Measurements from ENCODE around the gene CMTM1.

The CMTM1 gene

GRCh38 chr16:66580605-66581209 is 14.5 kb downstream of the CMTM1 start:
- H3K4me3 ChIP-seq (ENCODE audit: control insufficient read depth, low read depth, low read length) = no peak overlapping the region
- DNase-seq (ENCODE audit: low read depth) = peak; percentile 83
- TF ChIP-seq CTCF (conservative IDR thresholded peaks at IDR 0.05; ENCODE audit: control insufficient read depth, insufficient read depth, low read depth, low read length) = peak; percentile 46

- DNase-seq (ENCODE audit: low read depth) = peak; percentile 52
- no peak for TF ChIP-seq CTCF (conservative IDR thresholded peaks at IDR 0.05; ENCODE audit: control insufficient read depth, insufficient read depth, low read depth, low read length)
Measured at GRCh38 chr16:66581246-66581952, 15.2 kb downstream of the CMTM1 start.

GRCh38 chr16:66585481-66586239 is 19.4 kb downstream of the CMTM1 start:
- no peak overlapping the region for H3K4me3 ChIP-seq (ENCODE audit: control insufficient read depth, low read depth, low read length)
- DNase-seq (ENCODE audit: low read depth) = no peak
- TF ChIP-seq CTCF (conservative IDR thresholded peaks at IDR 0.05; ENCODE audit: control insufficient read depth, insufficient read depth, low read depth, low read length) = no peak

More at GRCh38 chr16:66581246-66581952, 15.2 kb downstream of the CMTM1 start:
- H3K4me3 ChIP-seq (ENCODE audit: control insufficient read depth, low read depth, low read length) = no peak overlapping the region

GRCh38 chr16:66587881-66588600 is 21.8 kb downstream of the CMTM1 start:
- no peak for DNase-seq (ENCODE audit: low read depth)
- no peak overlapping the region for H3K4me3 ChIP-seq (ENCODE audit: control insufficient read depth, low read depth, low read length)
- no peak for TF ChIP-seq CTCF (conservative IDR thresholded peaks at IDR 0.05; ENCODE audit: control insufficient read depth, insufficient read depth, low read depth, low read length)

GRCh38 chr16:66588981-66589713 is 22.9 kb downstream of the CMTM1 start:
- no peak overlapping the region for H3K4me3 ChIP-seq (ENCODE audit: control insufficient read depth, low read depth, low read length)
- peak; percentile 69 for TF ChIP-seq CTCF (conservative IDR thresholded peaks at IDR 0.05; ENCODE audit: control insufficient read depth, insufficient read depth, low read depth, low read length)
- peak; percentile 38 for DNase-seq (ENCODE audit: low read depth)

- TF ChIP-seq CTCF (conservative IDR thresholded peaks at IDR 0.05; ENCODE audit: control insufficient read depth, insufficient read depth, low read depth, low read length) = no peak
- DNase-seq (ENCODE audit: low read depth) = no peak
- H3K4me3 ChIP-seq (ENCODE audit: control insufficient read depth, low read depth, low read length) = no peak overlapping the region
Measured at GRCh38 chr16:66590322-66590721, 24.1 kb downstream of the CMTM1 start.
